Eye (tissue), 1 donor: ENCODE data around the gene RSPH9.
A peak's percentile ranks its signal among the peaks of the same experiment; 100 is the strongest.

Experiments used
- DNase-seq: peaks from one replicate; pipeline ENCODE4 v3.0.0-alpha.2; 2015

RSPH9 gene

GRCh38 chr6:43714311-43715055 is 69.6 kb downstream of the RSPH9 start:
- DNase-seq: peak; percentile 57

- no peak for DNase-seq
Measured at GRCh38 chr6:43715056-43715788, 70.4 kb downstream of the RSPH9 start.

- peak; percentile 83 for DNase-seq
Measured at GRCh38 chr6:43716099-43716498, 71.3 kb downstream of the RSPH9 start.

- no peak for DNase-seq
Measured at GRCh38 chr6:43717389-43717788, 72.6 kb downstream of the RSPH9 start.

- no peak for DNase-seq
Measured at GRCh38 chr6:43717822-43718221, 73.0 kb downstream of the RSPH9 start.

GRCh38 chr6:43718387-43719105 is 73.7 kb downstream of the RSPH9 start:
- DNase-seq: no peak

GRCh38 chr6:43719511-43719910 is 74.7 kb downstream of the RSPH9 start:
- no peak for DNase-seq

- no peak for DNase-seq
Measured at GRCh38 chr6:43720999-43721398, 76.2 kb downstream of the RSPH9 start.
